ENCODE results near the gene UBE2A. TPM values are rescaled to one million over a fixed set of nuclear protein-coding genes. Genes with fewer than 3 reads are reported as not detected.

Gene UBE2A
- total RNA-seq = 65.9 and 73.5 TPM in 2 replicates

GRCh38 chrX:119574394-119575266 lies at the start of gene UBE2A:
UBE2A (plus strand) TSS chrX:119574563; CDS start chrX:119574712, 149 bp downstream.
- ATAC-seq (ENCODE audit: low read depth) = peak; percentile 94

GRCh38 chrX:119529345-119530276 lies 44.8 kb upstream of the UBE2A start:
- intact Hi-C loops (cut with micrococcal nuclease) = loop anchor here (2.0 kb wide), 1 partner anchor 19 kb away; no protein-coding TSS in a partner anchor
- Mint-ChIP-seq H3K4me3 (no peak overlapping the region), H3K4me1 (peaks cover 22% of the 10 kb centered on the region), H3K36me3 (ENCODE audit: low read depth) (no peaks in the 10 kb centered on the region), H3K9me3 (no peaks in the 10 kb centered on the region), H3K27me3 (no peaks in the 10 kb centered on the region), H3K27ac (peak overlapping the region; percentile 72)
- ATAC-seq (ENCODE audit: low read depth) (peak; percentile 75), DNase-seq (no peak)
- ChIA-PET POLR2A (interaction anchor here (0.6 to 1.3 kb wide), 9 partner anchors 45 to 262 kb away, joined by 3 to 9 read pairs (median 5); partner anchors contain the start of genes RPL39 and UBE2A), CTCF (interaction anchor here (1.2 kb wide), 1 partner anchor 200 kb away, joined by 4 read pairs; no protein-coding TSS in a partner anchor)
- no peak for TF ChIP-seq CTCF (IDR thresholded peaks at IDR 0.05)

More at GRCh38 chrX:119574394-119575266, at the start of gene UBE2A:
- Mint-ChIP-seq H3K9me3 (no peaks in the 10 kb centered on the region), H3K27ac (peak within 1 kb of the TSS; percentile 91), H3K36me3 (ENCODE audit: low read depth) (peaks cover 11% of the 10 kb centered on the region), H3K4me3 (peak within 1 kb of the TSS; percentile 93), H3K4me1 (peaks cover 38% of the 10 kb centered on the region), H3K27me3 (no peaks in the 10 kb centered on the region)
- intact Hi-C loops (cut with micrococcal nuclease) = loop anchor here (1.0 to 2.0 kb wide), 6 partner anchors 9 to 297 kb away; partner anchors contain the start of genes NDUFA1, NKRF, RNF113A and SEPTIN6
- ChIA-PET POLR2A (interaction anchor here (0.6 to 2.9 kb wide), 34 partner anchors 8 to 297 kb away, joined by 3 to 48 read pairs (median 6); partner anchors contain the start of genes NDUFA1, NKRF, RNF113A and RPL39), CTCF (interaction anchor here (0.6 to 1.3 kb wide), 4 partner anchors 8 to 296 kb away, joined by 3 to 6 read pairs (median 3); no protein-coding TSS in a partner anchor)
- peak; percentile 78 for DNase-seq
- TF ChIP-seq CTCF (IDR thresholded peaks at IDR 0.05) = no peak

- ChIA-PET POLR2A (no interaction called here), CTCF (no interaction called here)
- TF ChIP-seq CTCF (IDR thresholded peaks at IDR 0.05) = no peak
- Mint-ChIP-seq H3K36me3 (ENCODE audit: low read depth) (peaks cover 39% of the 10 kb centered on the region), H3K27me3 (no peaks in the 10 kb centered on the region), H3K27ac (no peak overlapping the region), H3K4me3 (no peak overlapping the region), H3K9me3 (no peaks in the 10 kb centered on the region), H3K4me1 (no peaks in the 10 kb centered on the region)
- no peak for ATAC-seq (ENCODE audit: low read depth)
- DNase-seq = no peak
- intact Hi-C loops (cut with micrococcal nuclease) = no loop called here
Observed at GRCh38 chrX:119537487-119537886, 36.9 kb upstream of the UBE2A start.

GRCh38 chrX:119539872-119540271 lies 34.5 kb upstream of the UBE2A start:
- Mint-ChIP-seq H3K27me3 (no peaks in the 10 kb centered on the region), H3K36me3 (ENCODE audit: low read depth) (peaks cover 41% of the 10 kb centered on the region), H3K27ac (no peak overlapping the region), H3K4me3 (no peak overlapping the region), H3K9me3 (no peaks in the 10 kb centered on the region), H3K4me1 (no peaks in the 10 kb centered on the region)
- ChIA-PET POLR2A (no interaction called here), CTCF (no interaction called here)
- ATAC-seq (ENCODE audit: low read depth) (no peak), DNase-seq (no peak)
- no peak for TF ChIP-seq CTCF (IDR thresholded peaks at IDR 0.05)
- intact Hi-C loops (cut with micrococcal nuclease) = no loop called here
